ENCODE data around the gene TEX14.
A peak's percentile ranks its signal among the peaks of the same experiment; 100 is the strongest.
"Not testable (repeated sequence)": the region's sequence is repeated elsewhere in the genome, so short reads cannot be mapped to it uniquely, and the experiment has no call there.

The TEX14 gene

DNA sequence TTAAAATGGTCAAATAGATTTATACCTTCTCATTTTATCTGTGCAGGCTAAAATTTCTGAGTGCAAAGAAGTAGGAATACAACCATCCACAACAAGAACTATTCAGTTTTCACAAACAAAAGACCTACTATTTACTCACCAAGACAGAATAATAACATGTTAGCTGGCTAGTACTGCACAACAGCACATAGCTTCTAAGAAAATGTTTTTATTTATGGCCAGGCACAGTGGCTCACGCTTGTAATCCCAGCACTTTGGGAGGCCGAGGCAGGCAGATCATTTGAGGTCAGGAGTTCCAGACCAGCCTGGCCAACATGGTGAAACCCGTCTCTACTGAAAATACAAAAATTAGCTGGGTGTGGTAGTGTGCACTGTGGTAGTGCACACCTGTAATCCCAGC, 136.7 kb downstream of the TEX14 start:
- DNase-seq, result not testable (repeated sequence)

DNA sequence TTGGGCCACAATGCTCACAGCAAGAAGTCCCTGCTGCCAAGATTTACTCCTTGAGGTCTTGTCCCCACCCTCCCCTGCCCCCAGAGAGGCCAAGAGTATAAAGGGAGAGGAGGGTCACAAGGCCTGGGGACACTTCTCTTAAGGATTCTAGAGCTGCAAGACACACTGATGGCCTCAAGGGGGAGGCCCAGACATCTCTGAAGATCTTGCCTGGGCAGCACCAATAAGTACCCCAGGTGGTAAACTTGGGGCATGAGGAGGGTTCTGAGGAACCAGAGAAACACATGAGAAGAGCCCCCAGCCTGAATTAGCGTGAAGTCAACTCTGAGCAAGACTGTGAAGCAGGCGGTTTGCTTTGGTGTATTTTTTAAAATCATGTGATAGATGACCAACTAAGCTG, 150.6 kb downstream of the TEX14 start:
- DNase-seq, result no peak

DNA sequence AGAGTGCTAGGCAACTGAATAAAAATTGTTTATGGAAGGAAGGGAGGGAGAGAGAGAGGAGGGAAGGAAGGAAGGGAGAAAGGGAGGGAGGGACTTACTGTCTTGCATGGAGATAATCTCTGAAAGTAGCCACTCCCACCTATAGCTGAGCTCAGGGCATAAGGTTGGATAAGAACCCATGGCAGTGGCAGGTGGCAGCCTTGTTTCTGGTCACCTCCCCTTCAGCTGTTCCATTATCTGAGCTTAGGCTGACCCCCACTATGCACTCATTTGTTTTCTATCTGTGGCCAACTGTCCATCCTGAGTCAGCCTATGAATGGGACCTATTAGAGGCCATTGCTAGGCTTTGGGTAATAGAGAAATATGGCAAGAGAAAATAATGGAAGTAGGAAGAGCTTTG, 152.1 kb downstream of the TEX14 start:
- DNase-seq, result no peak

DNA sequence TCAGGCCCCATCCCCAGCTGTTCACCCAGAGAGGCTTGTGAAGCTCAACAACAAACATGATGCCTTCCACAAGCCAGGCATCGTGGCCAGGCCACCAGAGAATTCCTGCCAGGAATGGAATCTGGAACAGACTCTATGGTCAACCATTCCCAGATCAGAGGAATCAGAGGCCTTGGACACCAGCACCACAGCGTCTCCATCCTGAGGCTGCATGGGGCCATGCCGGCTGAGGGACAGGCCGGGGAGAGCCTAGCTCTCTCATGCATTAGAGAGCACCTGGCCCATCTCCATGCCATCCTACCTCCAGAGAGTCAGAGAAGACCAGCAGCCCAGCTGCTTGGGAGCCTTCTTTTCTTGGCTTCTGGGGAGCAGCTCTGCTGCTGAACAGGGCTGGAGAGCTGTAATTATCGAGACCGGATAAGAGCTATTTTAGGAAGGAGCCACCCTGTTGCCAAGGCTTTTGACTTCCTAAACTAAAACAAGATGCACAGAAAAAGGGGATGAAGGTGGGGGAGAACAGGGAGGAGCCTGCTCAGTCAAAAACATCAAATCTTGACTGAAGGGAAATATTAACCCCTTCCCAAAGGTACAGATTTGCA, 152.9 kb downstream of the TEX14 start:
- DNase-seq, result no peak

DNA sequence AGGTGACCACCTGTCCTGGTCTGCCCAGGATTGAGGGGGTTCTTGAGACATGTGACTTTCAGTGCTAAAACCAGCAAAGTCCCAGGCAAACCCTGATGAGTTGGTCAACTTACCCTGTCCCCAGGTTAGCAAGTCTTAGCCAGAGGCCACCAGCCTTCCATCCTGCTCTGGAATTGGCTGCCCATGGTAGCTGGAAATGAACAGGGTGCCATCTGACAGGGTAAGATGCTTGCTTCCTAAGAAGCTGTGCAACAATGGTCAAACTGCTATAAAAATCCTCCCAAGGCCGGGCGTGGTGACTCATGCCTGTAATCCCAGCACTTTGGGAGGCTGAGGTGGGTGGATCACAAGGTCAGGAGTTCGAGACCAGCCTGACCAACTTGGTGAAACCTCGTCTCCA, 154.6 kb downstream of the TEX14 start:
- DNase-seq, result no peak

DNA sequence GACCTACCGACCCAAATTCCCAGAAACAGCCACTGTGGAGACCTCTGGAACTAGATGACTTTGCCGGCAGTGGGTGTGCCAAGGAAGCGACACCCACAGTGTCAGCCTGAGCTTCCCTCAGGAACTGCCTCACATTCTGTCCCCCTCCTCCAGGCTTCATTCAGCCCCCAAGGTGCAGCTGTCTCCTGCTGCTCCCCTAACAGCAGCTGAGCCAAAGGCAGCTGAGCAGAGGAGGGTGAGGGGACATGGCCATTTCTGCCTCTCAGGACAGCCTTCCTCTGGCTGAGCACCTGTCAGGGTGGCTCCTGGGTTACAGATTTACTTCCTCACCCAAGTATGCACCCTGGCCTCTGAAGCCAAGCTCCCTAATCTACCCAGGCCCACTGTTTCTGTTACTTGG, 155.3 kb downstream of the TEX14 start:
- DNase-seq, result no peak

DNA sequence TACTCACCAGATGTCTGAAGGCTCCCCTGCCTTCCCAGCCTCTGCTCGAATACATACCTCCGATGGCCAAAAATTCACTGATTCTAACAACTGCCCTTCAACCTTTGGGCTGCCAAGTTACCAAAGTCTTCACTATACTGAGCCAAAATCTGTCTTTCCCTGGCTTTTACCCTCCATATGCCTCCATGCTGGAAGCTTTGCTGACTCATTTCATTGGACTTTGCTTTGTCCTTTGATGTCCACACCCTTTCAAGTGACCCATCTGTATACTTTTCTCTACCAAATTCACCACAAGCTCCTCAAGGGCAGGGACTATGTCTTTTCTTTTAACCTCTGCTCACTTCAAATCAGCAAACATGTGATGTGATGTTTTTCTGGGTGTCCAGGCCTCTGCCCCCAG, 156.4 kb downstream of the TEX14 start:
- DNase-seq, result no peak

DNA sequence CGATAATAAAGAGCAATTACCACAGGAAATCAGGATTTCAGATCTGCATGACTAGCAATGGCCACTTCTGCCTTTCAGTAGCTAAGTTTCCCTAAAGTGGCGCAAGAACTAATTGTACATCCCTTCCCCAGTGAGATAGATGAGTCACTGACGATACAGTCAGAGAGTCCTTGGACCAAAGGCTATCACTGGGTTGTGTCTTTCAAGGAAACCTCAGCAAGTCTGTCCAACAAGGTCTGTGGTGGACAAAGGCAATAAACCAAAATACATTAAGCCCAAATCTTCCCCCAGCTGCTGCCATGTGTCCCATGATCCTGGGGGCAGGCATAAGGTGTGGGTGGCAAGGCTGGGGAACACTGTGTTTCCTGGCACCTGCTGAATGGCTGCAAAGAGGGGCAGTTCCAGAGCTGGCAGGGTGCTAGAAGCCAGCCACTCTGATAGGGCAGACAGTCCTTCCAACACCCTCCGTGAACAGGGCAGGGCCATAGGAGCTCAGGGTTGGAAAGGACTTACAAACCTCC, 156.9 kb downstream of the TEX14 start:
- no peak for DNase-seq

DNA sequence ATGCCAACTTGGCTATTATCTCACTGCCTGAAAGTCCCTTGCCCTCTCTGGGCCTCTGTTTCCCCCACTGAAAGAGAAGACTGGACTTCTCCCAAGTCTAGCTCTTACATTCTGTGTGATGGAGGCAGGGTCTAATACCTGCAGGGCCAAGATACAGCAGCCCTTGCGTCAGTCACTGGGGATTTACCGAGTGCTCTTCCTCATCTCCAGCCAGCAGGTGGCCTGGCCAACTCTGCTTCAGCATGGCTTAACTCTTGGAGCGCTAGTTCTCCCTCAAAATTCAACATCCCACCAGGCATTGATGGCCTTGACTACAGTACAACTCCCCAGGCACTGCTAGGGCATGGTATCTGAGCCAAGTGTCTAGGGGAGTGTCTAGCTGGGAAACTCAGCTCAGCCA, 157.5 kb downstream of the TEX14 start:
- DNase-seq, result no peak

DNA sequence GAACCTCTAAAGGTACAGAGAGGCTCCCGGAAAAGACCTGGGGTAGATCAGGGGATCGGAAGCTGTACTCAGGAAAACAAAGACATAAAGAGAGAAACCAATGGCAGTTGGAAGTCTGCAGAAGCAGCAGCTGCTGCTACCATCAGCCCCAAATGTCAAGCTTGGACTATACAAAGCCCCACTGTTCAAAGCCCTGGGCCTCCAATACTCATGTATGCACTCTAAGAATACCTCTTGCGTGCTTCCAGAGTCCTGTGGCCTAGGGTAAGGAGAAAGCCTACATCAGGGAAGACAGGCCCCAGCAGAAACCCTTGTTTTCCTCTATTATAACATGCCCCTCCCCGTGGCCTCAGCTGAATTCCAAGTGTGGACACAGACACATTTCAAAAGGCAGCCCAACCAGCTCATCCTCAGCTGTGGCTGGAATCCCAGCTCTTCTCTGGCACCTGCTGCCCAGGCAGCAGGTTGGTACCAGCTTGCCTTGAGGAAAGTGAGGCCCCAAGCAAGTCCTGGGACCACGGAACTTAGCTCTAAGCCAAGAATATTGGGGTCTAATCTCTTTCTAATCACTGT, 158.1 kb downstream of the TEX14 start:
- no peak for DNase-seq

DNA sequence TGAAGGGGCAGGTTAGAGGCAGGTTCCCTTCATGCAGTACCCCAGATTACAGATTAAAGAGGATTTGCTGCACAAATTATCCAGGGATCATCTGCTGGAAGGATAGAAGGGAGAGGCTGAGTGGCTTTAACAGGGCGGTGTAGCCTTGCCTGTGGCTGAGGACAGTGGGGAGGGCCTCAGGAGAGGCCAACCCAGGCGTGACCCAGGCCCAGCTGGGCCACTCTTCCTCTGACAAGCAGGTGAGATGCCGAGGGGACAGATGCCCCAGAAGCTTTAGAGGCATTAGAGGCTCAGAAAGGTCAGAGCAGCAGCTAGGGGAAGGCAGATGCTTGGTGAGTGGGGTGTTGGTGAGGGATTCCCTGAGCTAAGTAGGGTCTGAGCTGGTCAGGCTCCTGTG, 159.3 kb downstream of the TEX14 start:
- no peak for DNase-seq

DNA sequence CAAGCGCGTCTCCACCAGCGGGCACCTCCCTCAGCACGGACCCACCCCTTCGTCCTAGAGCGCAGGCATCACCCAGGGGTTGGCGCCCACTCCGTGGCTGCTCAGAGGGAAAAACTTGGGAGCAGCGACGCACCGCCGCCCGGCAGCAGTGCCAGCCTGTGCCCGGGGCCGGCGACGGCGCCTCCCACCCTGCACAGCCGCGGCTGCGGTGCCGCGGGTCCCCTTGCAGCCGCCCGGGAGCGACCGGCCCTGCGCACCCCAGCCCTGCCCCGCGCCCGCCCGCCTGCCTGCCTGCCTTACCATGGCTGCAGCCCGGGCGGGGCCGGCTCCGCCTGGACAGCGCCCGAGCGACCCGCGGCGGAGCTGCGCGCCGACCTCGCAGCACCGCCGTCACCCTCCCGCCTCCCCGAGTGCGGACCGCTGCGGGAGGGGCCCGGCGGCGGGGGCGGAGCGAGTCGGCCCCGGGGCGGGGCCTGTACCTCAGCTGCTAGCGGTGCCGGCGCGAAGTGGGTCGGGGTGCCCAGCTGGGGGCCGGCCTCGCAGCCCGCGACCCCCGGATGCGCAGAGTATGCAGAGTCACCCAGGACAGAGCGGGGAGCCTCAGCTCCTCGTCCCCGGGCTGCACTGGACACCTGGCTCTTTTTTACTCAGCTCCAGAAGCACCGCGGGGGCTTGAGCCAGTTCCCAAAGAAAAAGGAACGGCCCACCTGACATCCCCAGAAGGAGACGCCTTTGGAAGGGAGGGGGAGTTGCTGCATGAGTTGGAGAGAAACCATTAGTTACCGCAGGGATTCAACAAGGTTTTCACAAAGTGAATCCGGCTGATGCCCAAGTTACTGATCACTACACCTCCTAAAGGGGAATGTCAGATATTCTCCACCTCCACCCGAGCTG, 159.9 kb downstream of the TEX14 start:
- DNase-seq, result no peak

DNA sequence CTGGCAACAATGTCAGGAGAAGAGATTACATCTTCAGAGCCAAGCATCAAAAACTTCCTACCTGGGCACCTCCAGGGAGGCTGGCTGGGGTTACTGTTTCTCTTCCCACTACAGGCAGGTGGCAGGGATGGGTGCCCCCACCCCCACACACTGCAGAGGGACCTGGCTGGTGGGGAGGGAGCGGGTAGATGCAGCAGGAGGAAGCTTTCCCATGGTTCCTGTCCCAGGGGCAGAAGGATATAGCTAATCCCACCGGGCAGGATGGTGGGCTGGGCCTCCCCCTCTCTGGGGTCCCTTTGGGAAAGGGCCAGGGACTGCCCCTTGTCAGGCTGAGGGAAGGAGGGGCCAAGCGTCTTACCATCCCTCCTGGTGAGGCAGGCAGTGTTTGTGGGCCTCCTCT, 160.7 kb downstream of the TEX14 start:
- no peak for DNase-seq

DNA sequence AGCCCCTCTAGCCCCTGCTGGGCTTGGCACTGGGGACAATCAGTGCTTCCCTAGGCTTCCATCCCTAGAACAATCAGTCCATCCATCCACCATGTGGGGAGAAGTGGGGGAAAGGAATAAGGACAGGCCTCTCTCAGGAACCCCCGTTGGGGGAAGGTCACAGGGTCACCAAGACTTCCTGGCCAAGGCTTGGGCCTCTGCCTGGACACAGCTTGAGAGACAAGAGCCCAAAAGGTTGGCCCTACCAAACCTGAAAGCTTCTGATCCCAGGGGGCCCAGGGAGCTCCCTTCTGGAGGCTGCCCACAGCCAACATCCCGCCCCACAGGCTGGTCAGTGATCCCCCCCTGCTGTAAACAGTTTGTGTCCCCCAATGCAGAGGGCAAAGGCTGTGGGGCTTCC, 161.2 kb downstream of the TEX14 start:
- no peak for DNase-seq

DNA sequence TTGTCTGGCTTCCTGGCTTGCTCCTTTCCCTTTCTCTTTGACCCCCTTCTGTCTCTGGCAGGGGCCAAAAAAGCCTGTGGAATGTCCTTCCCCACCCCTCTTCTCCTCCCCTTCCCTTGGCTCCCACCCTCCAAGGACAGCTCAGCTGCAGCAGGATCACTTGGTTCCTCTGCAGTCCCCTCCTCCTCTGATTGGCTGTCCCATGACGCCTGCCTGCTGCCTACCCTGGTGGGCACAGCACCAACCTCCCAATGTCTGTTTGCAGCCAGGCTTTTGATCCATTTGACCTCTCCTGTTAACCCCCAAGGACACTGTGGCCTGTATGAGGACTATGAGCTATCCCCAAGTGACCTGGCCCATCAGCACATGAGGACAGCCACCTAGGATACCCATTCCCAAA, 162.6 kb downstream of the TEX14 start:
- no peak for DNase-seq

DNA sequence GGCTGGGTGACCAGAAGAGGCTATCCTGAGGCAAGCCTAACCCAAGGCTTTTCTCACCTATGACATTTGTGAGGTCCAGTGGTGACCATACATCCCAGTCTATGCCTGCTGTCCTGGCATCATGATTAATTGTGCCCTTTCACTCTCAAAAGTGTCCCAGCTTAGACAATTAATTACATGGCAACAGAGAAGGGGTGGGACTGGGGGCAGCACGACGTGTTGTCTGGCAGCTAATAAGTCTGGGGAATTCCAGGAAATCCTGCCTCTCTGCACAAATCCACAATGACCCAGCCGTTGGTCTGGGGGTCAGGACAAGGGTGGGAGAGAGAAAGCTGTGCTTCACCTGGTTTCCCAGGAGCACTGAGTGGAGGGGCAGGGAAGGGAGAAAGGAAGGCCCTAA, 163.4 kb downstream of the TEX14 start:
- no peak for DNase-seq

DNA sequence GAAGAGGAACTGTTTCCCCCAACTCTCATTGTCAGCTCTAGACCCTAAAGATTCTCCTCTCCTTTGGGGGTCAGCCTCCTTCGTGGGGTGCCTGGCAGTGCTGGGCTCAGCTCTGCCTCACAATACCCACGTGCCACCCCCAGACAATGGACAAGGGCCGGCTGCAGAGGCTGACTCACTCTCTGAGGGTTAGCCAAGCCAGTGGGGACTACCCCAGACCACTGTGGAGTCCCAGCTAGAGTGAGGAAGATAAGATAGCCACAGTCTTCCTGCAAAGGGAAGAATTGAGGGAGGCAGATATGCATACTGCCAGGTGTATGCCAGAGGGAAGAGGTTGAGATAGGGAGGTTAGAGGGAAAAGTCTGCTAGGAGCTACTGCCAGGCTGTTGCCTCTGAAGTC, 163.9 kb downstream of the TEX14 start:
- DNase-seq, result no peak

DNA sequence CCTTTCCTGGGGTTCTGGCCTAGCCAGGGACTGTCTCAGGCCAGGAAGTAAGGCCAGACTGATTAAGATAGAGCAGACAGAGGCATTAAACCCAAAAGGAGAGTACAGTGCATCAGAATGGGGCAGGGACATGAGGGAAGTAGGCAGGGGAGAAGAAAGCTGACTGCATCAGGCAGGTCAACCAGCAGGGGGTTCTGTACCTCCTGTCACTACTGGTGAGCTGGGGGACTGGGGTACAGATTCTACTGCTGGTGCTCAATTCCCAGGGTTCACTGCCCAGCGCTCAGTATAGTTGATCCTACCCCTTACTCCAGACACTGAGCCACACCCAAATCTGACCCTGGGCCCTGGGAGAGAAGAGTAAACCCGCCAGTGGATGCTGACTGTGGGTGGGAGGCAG, 164.5 kb downstream of the TEX14 start:
- no peak for DNase-seq

DNA sequence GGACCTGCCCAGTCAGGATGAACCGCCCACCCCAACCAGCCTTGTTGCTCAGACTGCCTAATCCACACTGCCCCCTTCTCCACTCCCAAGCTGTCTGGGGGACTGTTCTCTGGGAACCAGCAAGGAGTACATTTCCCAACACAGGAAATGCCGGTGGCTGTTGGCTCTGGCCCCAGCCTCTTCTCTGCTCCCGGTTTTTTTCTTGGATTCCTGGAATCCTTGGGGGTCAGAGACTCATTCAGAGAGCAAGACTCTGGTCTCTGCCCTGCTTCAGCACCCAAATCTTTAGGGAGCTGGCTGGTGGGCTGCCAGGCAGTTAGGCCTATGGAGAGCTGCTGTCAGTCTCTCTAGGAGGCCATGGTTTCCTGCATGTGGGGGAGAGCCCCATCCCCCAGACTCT, 166.6 kb downstream of the TEX14 start:
- no peak for DNase-seq

DNA sequence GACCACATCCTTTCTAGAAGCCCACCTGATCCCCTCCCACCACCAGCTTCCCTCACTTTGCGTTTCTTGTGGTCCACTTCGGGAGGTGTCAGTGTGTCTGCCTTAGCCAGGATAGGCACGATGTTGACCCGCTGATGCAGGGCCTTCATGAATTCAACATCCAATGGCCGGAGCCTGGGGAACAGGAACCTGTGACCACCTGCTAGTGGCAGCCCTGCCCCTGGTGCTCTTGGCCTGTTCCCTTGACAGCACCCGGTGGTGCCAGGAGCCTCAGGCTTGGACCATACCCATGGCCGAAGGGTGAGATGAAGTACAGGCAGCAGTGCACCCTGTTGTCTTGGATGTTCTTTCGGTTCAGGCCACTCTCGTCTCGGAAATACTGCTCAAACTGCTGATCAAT, 170.2 kb downstream of the TEX14 start:
- DNase-seq, result no peak

DNA sequence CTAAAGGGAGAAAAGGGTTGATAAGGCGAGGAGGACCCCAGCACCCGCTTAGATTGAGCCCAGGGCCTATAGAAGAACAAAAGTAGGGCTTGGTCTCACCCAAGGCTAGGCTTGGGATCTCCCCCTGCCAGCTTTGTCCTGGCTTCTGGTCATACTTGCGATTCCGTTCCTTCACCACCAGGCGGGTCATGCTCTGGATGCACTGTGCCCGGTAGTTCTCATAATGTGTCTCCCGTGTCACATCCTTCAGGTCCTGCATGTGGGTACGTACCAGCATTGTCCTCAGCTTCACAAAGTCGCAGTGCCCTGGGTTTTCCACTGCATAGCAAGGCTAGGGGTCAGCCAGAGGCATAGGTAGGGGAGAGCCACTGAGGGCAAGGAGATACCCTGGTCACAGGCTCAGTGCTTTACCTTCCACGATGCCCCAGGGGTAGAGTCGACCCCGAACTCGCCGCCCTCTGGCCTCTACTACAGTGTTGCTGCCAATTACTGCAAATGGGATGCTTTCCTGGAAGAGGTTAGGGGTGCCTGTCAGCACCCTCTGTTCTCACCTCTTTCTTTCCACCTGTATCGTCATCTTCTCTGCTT, 170.9 kb downstream of the TEX14 start:
- DNase-seq, result no peak

DNA sequence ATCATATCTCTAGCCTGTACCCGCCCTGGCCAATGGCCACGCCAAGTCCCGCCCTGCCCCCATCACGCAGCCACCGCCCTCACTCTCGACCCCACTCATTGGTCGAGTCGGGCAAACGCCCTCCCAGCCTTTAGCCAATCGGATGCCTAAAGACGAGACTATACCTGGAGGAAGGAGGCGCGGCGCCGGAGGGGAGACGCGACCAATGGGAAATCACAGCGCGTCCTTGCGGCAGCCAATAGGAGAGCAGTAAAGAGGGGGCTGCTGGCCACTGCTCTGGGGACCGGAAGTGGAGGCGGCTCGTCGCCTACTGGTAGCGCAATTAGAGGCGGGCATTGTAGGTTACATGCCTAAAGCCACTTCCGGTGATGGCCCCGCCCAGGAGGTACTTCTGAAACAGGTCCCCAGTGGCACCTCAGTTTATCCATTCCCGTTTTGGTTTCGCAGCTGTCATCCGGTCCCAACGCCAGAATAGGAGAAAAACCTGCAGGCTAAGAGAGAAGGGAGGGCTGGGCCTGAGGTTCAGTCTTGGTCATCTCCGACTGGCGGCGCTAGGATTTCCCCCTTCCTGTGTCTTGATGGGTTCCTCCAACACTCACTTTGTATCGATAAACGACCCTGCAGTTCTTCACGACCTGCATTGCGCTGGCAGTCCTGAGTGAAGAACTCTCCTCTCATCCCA, 173.8 kb downstream of the TEX14 start:
- DNase-seq, result peak; percentile 98

DNA sequence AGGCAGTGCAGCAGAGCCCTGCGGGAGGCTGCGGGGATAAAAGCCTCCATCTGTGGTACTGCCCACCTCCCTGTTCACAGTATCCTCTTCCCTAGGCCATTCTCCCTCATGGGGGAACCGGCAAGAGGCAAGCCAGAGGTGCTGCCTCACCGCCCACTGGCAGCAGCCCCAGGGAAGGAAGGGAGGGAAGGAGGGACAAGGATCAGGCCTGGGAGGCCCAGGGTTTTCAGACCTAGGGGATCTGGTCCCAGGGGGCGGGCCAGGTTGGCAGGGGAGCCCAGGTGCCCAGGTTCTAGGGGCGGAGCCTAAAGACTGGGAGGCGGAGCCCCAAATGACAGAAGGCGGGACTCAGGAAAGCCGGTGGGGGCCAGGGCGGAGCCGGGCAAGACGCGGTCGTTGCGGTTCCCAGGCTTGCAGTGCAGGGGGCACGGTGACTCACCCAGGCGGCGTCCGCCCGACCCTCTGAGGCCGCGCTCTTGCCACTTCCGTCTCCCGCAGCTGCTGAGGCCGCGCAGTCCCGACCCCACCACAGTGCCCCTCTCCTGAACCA, 174.4 kb downstream of the TEX14 start:
- DNase-seq, result peak; percentile 87

All from NCI-H2107 (cell line).